DMS53 treated with DMSO at 0.1 percent for 48 hours (cell line): ENCODE results near the gene MAN2B1.
"Not testable (repeated sequence)": the region's sequence is repeated elsewhere in the genome, so short reads cannot be mapped to it uniquely, and the experiment has no call there.

Experiments used
- DNase-seq: peaks from one replicate; lab custom pipeline; 2025; ENCODE audit not compliant: unreplicated experiment; lab: John Stamatoyannopoulos, UW

The MAN2B1 gene

GRCh38 chr19:12664406-12665280, 1.9 kb downstream of the MAN2B1 start:
- DNase-seq, result no peak

- no peak for DNase-seq
These were observed 5.6 kb downstream of the MAN2B1 start for GRCh38 chr19:12660980-12661379.

- no peak for DNase-seq
These were observed 8.6 kb downstream of the MAN2B1 start for GRCh38 chr19:12657966-12658365.

GRCh38 chr19:12656899-12657571, 9.5 kb downstream of the MAN2B1 start:
- DNase-seq, result no peak

GRCh38 chr19:12655546-12655945, 11.0 kb downstream of the MAN2B1 start:
- DNase-seq, result no peak

- DNase-seq, result no peak
These were observed 14.3 kb downstream of the MAN2B1 start for GRCh38 chr19:12652219-12652618.

GRCh38 chr19:12649941-12650340, 16.6 kb downstream of the MAN2B1 start:
- DNase-seq, result no peak

GRCh38 chr19:12648088-12648487, 18.5 kb downstream of the MAN2B1 start:
- peak; percentile 30 for DNase-seq

- peak; percentile 58 for DNase-seq
These were observed 19.0 kb downstream of the MAN2B1 start for GRCh38 chr19:12647490-12648071.

- no peak for DNase-seq
These were observed 19.5 kb downstream of the MAN2B1 start for GRCh38 chr19:12647047-12647446.

GRCh38 chr19:12646551-12646950, 20.0 kb downstream of the MAN2B1 start:
- DNase-seq, result no peak

- not testable (repeated sequence) for DNase-seq
These were observed 22.8 kb downstream of the MAN2B1 start for GRCh38 chr19:12643716-12644115.

GRCh38 chr19:12642506-12642905, 24.0 kb downstream of the MAN2B1 start:
- no peak for DNase-seq

GRCh38 chr19:12641456-12641855, 25.1 kb downstream of the MAN2B1 start:
- no peak for DNase-seq

GRCh38 chr19:12639901-12640613, 26.5 kb downstream of the MAN2B1 start:
- DNase-seq, result peak; percentile 47

GRCh38 chr19:12638611-12639182, 27.8 kb downstream of the MAN2B1 start:
- no peak for DNase-seq

GRCh38 chr19:12636631-12637030, 29.9 kb downstream of the MAN2B1 start:
- DNase-seq, result no peak

GRCh38 chr19:12629215-12629614, 37.3 kb downstream of the MAN2B1 start:
- no peak for DNase-seq

GRCh38 chr19:12628040-12629022, 38.2 kb downstream of the MAN2B1 start:
- DNase-seq, result no peak

- DNase-seq, result no peak
These were observed 39.6 kb downstream of the MAN2B1 start for GRCh38 chr19:12626958-12627357.
